HG02970 (cell line): ENCODE results near the gene TBXAS1.
"Not testable (repeated sequence)": the region's sequence is repeated elsewhere in the genome, so short reads cannot be mapped to it uniquely, and the experiment has no call there.

ENCODE experiments used
- ATAC-seq: cut with Tn5 transposase; IDR thresholded peaks from one replicate; pipeline ENCODE4 v1.9.1; 2021; ENCODE audit warnings: mild to moderate bottlenecking, moderate library complexity, moderate number of reproducible peaks; ENCODE audit not compliant: unreplicated experiment, low FRiP score

TBXAS1 gene

GRCh38 chr7:139885511-139885910 is 56.4 kb downstream of the TBXAS1 start:
- no peak for ATAC-seq

GRCh38 chr7:139886206-139886605 is 57.1 kb downstream of the TBXAS1 start:
- no peak for ATAC-seq

GRCh38 chr7:139886899-139887298 is 57.8 kb downstream of the TBXAS1 start:
- no peak for ATAC-seq

- ATAC-seq, result no peak
Measured at GRCh38 chr7:139887992-139888481, 59.0 kb downstream of the TBXAS1 start.

- ATAC-seq, result no peak
Measured at GRCh38 chr7:139889186-139889871, 60.3 kb downstream of the TBXAS1 start.

GRCh38 chr7:139893461-139893860 is 64.4 kb downstream of the TBXAS1 start:
- ATAC-seq, result no peak

GRCh38 chr7:139893999-139894398 is 64.9 kb downstream of the TBXAS1 start:
- no peak for ATAC-seq

- ATAC-seq, result no peak
Measured at GRCh38 chr7:139895141-139895829, 66.2 kb downstream of the TBXAS1 start.

- no peak for ATAC-seq
Measured at GRCh38 chr7:139896288-139896687, 67.2 kb downstream of the TBXAS1 start.

- no peak for ATAC-seq
Measured at GRCh38 chr7:139896831-139897230, 67.8 kb downstream of the TBXAS1 start.

GRCh38 chr7:139897422-139898090 is 68.5 kb downstream of the TBXAS1 start:
- no peak for ATAC-seq

- no peak for ATAC-seq
Measured at GRCh38 chr7:139898483-139898882, 69.4 kb downstream of the TBXAS1 start.

- ATAC-seq, result no peak
Measured at GRCh38 chr7:139899328-139899955, 70.4 kb downstream of the TBXAS1 start.

GRCh38 chr7:139900326-139900725 is 71.3 kb downstream of the TBXAS1 start:
- no peak for ATAC-seq

- ATAC-seq, result no peak
Measured at GRCh38 chr7:139901056-139901795, 72.2 kb downstream of the TBXAS1 start.

- ATAC-seq, result no peak
Measured at GRCh38 chr7:139901901-139902300, 72.8 kb downstream of the TBXAS1 start.

GRCh38 chr7:139902436-139903102 is 73.5 kb downstream of the TBXAS1 start:
- ATAC-seq, result no peak

GRCh38 chr7:139903103-139903477 is 74.0 kb downstream of the TBXAS1 start:
- not testable (repeated sequence) for ATAC-seq

- no peak for ATAC-seq
Measured at GRCh38 chr7:139906879-139907278, 77.8 kb downstream of the TBXAS1 start.

- ATAC-seq, result no peak
Measured at GRCh38 chr7:139908792-139909191, 79.7 kb downstream of the TBXAS1 start.
